ENCODE data around the gene FHAD1.

FHAD1 gene

DNA sequence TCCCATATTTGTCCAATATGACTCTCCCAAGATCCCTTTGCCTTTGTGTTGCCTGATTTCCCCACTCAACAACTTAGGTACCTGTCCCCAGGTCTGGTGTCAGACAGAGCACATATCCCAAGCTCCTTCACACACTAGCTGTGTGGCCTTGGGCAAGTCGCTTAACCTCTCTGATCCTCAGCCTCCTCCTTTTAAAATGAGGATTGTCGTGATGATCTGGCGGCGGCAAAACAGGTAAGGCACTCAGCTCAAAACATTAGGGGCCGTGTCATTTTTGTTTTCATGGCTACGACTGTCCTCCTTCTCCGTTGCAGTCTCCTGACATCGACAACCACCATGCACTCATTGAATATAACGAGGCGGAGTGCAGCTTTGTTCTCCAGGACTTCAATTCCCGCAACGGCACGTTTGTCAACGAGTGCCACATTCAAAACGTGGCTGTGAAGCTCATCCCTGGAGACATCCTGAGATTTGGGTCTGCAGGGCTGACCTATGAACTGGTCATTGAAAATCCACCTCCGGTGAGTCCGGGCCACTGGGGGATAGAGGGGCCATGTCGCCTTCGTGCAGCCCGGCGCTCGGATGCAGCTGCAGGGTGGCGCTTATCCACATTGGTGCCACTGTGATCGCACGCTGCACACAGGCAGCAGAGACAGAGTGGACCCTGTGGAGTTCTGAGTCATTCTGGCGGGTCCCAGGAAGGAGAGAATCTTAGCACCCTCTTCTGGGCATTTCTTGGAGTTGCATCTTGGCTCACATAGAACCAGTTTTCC, 25.2 kb downstream of the FHAD1 start:
- Histone ChIP-seq H3K27ac (no peak overlapping the region), H3K4me3 (no peak overlapping the region)

DNA sequence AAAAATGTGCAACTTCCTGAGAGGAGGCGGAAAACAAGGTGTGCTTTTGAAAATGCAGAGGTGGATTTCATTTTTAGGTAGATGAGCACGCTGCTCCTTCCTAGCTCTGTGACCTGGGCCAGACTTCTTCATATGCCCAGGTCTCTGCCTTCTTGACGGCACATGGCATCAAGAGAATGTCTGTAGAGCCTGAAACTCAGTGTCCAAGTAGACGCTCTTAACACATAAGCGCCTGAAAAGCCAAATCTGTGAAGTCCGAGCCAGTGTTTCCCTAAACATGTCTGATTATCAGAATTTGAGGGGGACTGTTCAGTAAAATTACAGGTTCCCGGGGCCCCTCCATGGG, 25.7 kb downstream of the FHAD1 start:
- no peak overlapping the region for H3K4me3 ChIP-seq

DNA sequence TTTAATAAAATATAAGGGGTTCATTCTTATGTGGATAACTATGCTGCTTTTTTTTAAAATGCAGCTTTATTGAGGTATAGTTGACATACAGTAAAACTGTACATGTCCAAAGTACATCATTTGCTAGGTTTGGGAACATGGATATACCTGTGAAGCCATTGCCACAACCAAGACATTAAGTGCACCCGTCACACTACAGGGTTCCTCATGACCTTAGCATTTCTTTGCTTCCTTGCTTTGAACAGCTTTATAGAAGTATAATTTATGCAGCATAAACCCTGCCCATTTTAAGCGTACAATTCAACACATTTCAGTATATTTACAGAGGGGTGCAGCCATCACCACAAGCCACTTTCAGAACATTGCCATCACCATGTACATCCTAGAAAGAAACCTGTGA, 26.3 kb downstream of the FHAD1 start:
- Histone ChIP-seq H3K4me3 (no peak overlapping the region), H3K27ac (no peak overlapping the region)

More for the DNA sequence above, 25.7 kb downstream of the FHAD1 start:
- H3K27ac ChIP-seq = no peak overlapping the region

DNA sequence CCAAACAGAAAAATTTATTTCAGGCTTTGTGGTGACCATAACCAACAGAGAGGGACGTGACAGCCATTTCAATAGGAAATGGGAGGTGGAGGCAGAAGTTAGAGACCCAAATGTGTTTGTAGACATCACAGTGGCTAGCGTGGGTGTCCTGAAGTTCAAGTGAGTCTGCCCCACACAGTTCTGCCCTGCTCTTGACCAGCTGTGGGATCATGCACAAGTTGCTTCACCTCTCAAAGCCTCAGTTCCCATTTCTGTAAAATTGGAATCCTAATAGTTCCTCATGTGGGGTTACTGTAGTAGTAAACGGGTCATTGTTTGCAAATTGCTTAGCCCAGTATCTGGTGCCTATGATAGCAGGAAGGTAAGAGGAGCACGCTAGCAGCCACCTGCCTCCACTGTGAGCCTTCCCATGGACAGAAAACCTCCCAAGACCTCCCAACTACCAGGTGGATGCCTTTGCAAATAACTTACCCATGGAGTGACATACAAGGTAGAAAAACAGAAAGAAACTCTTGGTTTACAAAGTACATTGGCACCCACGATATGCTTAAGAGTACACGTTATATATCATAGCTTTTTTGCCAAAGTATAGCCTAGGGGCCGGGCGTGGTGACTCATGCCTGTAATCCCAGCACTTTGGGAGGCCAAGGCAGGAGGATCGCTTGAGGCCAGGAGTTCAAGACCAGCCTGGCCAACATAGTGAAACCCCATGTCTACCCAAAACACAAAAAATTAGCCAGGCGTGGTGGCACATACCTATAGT, 29.1 kb downstream of the FHAD1 start:
- Histone ChIP-seq H3K4me3 (no peak overlapping the region), H3K27ac (peak overlapping the region in 1 of 21 experiments; percentile 1)

DNA sequence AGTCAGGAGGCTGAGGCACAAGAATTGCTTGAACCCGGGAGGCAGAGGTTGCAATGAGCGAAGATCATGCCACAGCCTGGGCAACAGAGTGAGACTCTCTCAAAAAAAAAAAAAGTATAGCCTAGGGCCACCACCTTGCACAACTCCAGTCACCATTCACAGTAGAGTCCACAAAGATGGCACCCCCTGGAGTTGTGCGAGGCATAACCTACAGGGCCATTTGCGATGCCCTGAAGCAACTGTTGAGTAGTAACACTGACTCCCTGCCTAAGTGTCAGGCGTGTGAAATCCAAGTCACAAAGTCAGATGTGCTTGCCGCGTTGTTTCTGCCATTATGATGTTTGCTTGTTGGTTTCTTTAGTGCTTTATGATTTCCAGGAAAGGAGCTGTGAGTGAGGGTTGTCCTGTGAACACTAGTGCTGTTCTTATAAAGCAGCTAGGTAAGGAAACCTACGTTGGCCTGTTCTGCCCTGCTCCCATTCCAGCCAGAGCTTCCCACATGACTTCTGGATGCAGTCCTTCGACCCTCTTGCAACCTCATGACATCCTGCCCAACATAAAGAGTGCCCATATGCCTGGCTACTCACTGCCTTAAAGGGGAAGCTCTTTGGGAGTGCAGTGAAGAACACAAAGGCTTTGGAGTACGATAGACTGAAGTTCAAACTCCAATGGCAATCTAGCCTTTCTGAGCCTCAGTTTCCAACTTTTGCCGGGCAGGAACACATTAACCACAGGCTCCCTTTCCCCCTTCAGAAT, 29.8 kb downstream of the FHAD1 start:
- H3K4me3 ChIP-seq = no peak overlapping the region
- H3K27ac ChIP-seq = no peak overlapping the region

DNA sequence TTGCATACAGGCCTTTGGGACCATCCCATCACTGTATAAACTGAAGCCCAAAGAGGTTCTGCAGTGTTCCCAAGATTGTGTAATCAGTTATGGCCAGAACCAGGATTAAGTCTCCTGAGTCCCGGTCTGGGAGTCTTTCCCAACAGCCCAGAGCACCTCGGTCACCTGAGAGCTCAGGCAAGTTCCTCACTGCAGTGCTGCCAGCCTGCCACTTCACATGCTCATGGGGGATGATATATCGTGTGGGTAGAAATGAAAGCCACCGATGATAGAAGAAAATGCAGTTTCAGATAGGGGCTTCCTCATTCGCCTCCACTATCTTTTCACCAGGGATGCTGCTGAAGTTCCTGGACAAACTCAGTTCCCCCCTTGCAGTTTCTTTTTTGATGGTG, 30.4 kb downstream of the FHAD1 start:
- Histone ChIP-seq H3K4me3 (no peak overlapping the region), H3K27ac (no peak overlapping the region)

DNA sequence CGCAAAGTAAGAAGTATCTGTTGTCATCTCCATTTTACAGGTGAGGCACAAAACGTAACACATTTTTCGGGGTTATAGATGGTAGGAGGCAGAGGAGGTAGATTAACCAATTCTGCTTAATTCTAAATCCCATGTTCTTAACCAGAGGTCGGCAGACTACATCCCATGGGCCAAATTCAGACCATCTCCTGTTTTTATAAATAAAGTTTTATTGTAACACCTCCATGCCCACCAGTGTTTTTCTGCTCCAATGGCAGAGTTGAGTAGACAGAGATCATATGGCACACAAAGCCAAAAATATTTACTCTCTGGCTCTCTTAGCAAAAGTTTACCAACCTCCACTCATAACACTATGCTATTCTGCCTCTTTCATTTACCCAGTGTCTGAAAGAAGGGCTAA, 30.9 kb downstream of the FHAD1 start:
- H3K4me3 ChIP-seq = no peak overlapping the region
- H3K27ac ChIP-seq = no peak overlapping the region

DNA sequence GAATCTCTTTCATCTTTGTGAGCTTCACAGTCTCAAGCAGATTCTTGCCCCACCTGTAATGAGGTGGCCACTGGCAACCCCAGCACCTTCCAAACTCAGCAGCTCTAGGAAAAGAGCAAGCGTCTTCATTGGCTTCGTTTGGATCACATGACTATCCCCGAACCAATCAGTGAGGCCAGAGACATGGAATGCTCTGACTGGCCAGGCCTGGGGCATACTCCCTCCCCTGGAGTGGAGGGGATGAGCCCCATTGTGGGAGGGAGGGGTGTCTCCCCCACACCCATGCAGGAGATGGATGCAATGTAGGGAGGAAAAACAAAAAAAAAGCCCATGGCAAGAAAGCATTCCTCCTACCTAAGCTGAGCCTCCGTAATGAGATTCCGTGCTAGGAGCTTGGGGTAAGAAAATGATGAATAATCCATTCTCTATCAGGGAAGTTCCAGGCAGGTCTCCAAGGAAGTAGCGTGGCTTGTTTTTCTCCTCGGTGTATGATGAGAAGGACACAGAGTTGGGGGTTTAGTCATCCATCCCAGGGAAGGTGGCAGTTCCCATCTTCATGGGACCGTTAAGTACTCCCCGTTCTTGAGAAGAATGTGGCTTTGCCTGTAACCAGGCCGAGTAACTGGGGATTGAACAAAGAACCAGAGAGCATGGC, 32.7 kb downstream of the FHAD1 start:
- no peak overlapping the region for H3K4me3 ChIP-seq
- no peak overlapping the region for H3K27ac ChIP-seq

DNA sequence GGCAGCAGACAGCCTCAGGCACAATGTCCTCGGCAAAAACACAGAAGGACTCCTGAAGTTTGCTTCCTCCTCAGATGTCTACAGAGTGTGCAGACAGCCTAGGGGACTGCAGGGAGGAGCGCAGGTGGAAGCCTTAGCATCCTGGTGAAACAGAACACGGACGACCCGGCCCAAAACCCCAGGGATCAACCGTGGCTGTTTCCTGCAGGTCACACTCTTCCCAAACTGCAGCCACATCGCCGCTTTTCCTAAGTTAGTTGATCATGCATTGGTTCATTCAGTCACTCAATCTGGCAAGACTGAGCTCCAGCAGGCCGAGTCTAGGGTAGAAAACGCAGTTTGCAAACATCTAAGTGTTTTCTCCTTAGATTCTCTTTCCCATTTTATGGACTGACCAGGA, 33.4 kb downstream of the FHAD1 start:
- Histone ChIP-seq H3K27ac (no peak overlapping the region), H3K4me3 (no peak overlapping the region)

DNA sequence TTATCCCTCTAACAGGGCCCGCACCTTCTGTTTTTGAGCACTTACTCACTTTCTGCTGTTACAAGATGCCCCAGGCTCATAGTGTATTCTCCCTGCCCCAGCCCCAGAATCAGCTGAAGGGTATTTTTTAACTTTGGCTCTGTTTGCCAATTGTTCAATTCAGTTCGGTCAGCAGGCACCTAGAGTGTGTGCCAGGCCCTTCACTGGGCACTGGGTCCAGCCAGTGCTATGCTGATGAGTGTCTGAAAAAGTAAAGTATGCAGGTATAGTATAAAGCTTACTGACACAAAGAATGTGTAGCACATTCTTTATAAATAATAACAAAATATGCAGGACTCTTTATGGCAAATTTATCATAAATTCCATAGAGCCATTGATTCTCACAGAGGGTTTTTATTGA, 35.0 kb downstream of the FHAD1 start:
- Histone ChIP-seq H3K4me3 (no peak overlapping the region), H3K27ac (no peak overlapping the region)

DNA sequence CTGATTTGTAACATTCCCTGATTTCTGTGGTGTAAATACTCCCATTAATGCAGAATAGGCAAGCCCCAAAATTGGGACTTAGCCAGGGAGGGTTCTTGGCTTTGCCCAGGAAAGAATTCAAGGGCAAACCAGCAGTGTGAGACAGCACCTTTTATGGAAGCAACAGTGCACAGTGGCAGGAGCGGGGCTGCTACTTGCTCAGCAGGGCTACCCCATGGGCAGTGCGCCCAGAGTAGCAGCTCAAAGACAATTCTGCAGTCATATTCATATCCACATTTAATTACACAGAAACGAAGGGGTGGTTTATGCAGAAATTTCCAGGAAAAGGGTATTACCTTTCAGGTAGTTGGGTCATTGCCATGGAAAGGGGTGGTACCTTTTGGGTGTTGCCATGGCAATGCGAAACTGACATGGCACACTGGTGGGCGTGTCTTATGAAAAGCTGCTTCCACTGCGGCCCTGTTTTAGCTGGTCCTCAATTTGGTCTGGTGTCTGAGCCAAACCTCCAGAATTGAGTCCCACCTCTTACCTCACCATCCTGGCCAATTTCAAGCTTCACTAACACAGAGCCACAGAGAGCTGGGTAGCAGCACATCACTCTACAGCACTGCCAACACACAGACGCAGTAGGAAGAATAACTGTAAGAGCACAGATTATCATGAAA, 35.9 kb downstream of the FHAD1 start:
- peak overlapping the region in 5 of 21 experiments; percentile 13 to 58 (median 43) for H3K27ac ChIP-seq
- no peak overlapping the region for H3K4me3 ChIP-seq

DNA sequence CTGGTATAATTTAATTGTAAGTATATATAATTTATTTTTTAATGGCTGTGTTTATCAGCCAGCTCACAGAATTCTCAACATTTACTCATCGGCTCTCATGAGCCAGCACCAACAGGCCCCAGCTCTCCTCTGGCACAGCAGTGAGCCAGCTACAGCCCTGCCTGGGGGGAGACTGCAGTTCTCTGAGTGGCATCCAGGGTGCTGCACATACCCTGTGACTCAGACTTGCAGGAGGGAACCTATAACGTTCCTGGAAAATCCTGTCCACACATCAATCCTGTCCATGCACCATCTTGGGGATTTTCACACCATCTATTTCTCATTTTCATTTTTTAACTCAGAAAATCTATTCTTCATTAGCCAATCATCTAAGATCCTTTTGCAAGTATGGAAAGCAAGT, 36.5 kb downstream of the FHAD1 start:
- Histone ChIP-seq H3K27ac (peak overlapping the region in 3 of 21 experiments; percentile 25 to 58 (median 43)), H3K4me3 (no peak overlapping the region)

DNA sequence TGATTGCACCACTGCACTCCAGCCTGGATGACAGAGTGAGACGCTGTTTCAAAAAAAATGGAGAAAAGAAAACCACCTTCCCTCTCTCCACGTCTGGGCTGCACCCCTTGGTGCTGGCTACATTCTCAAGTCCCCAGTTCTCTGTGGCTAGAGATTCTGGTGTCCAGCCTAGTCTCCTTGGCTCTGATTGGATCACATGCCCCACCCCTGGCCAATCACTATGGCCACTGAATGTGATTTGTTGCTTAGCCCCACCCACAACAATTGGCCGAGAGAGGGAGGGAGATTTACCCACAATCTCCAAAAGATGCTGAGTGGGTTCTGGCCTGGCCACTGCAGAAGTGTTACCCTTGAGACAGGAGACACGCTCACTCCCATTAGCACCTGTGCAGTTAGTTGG, 39.4 kb downstream of the FHAD1 start:
- no peak overlapping the region for H3K27ac ChIP-seq
- H3K4me3 ChIP-seq = no peak overlapping the region

DNA sequence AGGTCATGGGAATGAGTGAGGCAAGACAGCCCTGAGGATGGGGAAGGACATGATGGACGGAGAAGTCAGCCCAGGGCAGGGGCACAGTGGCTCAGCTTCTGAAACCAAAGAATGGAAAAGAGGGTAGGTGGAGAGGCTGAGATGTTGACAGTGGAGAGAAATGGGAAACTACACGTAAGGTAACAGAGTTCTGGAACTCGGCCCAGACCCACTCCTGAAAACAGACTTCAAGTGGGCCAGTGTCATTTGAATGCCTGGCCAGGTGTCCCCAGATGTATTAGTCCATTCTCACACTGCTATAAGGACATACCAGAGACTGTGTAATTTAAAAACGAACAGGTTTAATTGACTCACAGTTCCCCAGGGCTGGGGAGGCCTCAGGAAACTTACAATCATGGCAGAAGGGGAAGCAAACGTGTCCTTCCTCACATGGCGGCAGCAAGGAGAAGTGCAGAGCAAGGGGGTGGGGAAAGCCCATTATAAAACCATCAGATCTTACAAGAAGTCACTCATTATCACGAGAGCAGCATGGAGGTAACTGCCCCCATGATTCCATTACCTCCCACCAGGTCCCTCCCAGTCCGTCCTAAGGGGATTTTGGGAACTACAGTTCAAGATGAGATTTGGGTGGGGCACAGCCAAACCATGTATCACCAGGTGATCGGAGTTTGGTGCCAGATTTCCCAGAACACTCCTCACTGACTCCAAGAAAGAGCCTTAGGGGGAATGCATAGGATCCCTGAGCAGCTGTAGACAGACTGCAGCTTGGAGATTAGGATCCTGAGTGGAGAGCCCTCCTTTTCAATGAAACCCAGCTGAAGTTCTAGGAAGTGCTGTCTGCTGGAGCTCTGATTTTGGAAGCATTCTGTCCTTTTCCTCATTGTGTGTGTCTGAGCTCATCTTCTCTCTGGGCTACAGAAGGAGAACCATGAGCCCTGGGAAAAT, 40.3 kb downstream of the FHAD1 start:
- Histone ChIP-seq H3K27ac (no peak overlapping the region), H3K4me3 (no peak overlapping the region)

DNA sequence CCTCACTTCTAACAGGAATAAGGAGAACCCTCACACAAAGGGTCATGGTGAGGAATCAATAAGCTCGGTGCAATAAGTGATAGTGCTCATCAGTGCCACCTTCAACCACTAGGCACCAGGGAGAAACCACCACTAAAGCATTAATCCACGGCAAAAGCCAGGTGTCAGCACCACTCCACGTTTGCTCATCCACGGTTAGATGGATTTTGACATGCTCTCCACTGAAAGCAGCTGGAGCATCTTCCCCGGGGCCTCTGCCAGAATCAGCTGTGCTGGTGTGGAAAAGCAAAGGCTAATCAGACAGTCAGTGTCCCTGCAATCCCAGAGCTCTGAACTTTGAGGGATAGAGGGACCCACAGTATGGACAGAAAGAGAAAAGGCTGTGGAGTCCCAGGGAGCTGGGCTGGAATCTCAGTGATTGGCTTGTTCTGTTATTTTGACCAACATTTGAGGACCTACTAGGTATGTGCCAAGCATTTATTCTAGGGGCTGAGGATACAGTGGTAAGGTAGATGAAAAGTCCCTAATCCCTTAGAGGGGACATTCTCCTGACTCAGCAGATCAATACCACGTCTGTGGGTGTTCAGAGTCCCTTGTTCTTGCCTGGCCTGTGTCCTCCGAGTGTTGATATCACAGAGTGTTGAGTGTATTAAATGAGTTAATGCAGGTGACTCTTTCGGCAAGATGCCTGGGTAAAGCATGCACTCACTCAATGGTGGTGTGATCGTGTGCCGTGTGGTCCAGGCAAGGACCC, 41.3 kb downstream of the FHAD1 start:
- no peak overlapping the region for H3K27ac ChIP-seq
- no peak overlapping the region for H3K4me3 ChIP-seq

DNA sequence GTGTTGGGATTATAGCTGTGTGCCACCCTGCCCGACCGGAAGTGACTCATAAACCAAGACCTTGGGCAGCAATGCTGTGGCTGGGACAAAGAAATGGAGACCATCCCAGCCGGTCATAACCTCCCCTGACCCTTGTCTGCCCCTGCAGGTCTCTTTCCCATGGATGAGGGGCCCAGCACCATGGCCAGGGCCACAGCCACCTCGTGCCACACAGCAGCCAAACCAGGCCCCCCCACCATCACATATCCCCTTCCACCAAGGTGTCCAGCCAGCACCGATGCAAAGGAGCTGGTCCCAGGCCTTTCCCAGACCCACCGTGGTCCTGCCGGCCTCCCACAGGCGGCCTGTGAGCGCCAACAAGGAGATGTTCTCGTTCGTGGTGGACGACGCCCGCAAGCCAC, 42.2 kb downstream of the FHAD1 start:
- Histone ChIP-seq H3K27ac (no peak overlapping the region), H3K4me3 (no peak overlapping the region)

DNA sequence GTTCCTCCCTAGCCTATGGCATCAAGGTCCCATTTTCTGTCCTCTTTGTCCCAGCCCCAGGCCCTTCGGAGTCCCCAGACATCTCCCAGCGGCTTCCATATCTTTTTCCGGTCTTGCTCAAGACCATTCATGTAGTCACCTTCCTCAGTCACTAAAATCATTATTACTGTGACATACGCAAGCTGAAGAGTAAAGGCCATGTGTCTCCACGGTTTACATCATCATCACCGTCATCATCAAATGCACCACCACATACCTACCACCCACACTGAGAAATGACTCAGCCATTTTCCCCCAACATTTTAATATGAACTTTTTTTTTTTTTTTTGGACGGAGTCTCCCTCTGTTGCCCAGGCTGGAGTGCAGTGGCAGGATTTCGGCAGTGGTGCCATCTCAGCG, 43.4 kb downstream of the FHAD1 start:
- no peak overlapping the region for H3K27ac ChIP-seq

DNA sequence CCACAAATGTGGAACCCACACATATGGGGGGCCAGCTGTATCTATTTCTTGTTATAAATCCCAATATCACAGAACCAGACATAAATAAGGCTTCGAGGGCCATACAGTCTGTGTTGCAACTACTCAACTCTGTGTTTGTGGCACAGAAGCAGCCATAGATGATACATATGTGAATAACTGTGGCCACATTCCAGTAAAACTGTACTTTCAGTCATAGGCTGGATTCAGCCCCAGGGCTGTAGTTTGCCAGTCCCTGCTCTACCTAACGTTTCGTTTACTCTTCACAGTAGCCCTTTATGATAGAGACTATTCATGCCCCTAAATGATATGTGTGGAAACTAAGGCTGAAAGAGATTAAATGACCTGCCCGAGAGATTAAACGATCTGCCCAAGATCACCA, 48.7 kb downstream of the FHAD1 start:
- no peak overlapping the region for H3K4me3 ChIP-seq
- H3K27ac ChIP-seq = peak overlapping the region in 1 of 21 experiments; percentile 6

More for the DNA sequence above, 43.4 kb downstream of the FHAD1 start:
- H3K4me3 ChIP-seq = no peak overlapping the region
